GM18499 (cell line): ENCODE results near the gene EPB41L1.

ENCODE experiments used
- ATAC-seq: cut with Tn5 transposase; IDR thresholded peaks from one replicate; pipeline ENCODE4 v1.9.1; 2021; ENCODE audit warnings: moderate number of reproducible peaks; ENCODE audit not compliant: insufficient read depth, unreplicated experiment

The EPB41L1 gene

DNA sequence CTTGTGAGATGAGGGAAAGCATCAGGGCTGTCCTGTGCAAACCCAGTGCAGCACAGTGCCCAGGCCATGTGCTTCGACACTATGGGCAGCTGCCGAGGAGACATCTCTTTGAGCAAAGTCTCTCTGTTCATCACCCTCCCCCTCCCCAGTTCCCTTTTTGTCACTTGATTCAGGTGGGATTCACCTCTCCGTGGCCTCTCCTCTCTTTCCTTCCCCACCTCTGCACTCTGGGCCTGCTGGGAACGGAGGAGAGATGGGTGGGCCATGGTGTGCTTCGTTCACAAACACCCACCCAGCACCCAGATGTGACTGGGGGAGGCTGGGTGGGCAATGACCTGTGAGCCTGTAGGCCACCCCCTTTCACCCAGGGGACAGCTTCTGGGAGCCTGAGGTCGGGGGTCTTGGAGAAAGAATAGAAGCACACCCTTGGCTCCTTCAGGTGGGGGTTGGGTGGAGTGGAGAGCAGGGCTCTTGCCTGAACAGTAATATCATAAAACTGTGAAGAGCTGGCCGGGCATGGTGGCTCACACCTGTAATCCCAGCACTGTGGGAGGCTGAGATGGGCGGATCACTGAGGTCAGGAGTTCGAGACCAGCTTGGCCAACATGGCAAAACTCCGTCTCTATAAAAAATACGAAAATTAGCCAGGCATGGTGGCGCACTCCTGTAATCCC lies 118.1 kb downstream of the EPB41L1 start:
- no peak for ATAC-seq

DNA sequence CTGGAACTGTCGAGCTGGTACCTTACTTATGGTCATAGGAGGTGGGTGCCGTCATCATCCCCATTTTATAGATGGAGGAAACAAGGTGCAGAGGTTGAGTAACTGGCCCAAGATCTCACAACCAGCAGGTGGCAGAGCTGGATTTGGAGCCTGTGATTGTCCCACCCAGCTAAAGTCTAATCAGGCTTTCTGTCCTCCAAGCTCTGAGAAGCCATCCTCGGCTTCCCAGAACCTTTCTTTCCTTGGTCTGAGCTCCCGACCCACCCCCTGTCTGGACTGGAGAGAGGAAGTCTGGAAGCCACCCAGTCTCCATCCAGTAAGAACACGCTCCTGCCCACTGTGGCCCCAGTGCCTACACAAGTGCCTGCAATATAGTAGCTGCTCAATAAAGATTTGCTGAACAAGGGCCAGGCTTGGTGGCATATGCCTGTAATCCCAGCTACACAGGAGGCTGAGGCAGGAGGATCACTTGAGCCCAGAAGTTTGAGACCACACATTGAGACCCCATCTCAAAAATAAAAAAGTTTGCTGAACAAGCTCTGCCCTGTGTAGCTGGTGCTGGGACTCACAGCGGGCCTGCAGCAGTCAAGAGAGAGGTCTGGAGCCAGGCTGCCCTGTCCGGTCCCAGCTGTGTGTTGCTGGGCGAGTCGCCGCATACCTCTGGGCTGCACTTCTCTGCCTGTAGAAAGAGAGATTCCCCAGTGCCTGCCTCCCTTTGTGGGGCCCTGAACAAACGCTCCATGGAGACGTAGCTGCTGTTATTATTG lies 119.1 kb downstream of the EPB41L1 start:
- ATAC-seq, result no peak

DNA sequence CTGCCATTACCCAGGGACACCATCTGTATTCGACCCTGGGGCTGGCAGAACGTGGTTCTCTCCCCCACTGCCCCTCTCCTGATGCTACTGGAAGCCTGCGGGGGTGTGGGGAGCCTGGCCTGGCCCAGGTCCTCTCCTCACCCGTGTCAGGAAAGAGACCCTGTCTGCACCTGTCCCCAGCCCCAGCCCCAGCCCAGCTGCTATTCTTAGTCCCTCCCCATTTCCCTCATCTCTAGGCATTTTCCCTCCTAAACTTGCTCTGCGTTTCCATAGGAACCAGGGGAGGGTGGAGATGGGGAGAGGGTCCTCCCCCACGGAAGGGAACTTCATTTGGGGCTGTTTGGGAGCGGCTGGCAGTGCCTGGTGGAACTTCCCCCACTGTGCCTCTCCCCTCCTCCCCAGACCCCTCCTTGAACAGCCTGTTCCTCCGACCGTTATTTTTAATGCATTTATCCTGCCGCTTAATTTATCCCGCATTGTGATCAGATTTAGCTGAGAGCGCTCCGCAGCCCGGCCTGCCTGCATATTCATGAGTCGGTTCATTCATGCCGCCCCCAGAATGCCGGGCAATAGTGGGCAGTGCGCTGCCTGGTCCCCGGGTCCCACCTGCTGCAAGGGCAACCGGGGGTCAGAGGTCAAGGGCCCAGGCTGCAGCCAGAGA lies 119.8 kb downstream of the EPB41L1 start:
- no peak for ATAC-seq

DNA sequence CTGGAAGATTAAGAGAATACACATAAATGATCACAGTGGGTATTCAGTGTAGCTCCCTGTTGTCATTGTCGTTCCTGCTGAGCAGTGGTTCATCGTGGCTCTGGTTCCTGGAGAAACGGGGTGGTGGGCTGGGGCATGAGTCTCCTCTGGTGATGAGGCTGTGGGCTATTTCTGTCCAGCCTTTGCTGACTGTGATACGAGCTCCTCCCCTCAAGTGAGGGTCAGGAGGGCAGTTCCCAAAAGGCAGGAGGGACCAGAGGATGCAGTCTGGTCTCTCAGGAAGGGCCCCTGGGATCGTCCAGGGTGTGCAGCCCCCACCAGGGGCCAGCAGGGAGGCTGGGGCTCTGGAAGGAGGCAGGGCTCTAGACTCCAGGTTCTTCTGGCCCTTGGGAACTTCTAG lies 120.5 kb downstream of the EPB41L1 start:
- ATAC-seq, result no peak

DNA sequence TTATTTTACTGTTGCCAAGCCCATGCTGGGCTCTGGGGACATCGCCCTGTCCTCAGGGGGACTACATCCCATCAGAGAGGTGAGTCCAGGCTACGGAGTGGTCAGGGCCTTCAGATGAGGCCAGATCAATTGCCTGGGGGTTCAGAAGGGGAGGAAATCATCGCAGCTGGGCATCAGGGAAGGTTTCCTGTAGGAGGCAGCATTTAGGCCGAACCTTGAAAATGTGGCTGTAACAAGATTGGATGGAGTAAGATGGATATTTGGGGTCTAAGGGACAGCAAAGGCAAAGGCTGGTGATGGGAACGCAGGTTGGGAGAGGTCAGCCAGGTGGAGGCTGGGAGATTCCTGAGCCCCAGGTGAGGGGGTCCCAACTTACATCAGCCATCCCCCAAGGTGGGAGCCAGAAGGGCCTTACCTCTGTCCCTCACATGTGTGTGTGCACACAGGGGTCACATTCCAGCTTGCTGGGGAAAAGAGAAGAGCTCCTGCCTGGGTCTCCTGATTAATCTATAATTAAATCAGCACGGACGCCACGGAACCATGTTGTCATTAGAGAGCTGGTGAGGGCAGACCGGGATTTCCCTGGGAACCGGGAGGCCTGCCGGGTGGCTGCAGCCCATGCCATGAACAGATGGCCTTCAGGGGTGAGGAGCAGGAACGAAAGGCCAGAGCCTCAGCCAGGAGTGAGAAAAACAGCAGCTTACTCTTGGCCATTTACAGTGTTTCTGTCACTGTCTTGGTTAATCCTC lies 121.1 kb downstream of the EPB41L1 start:
- no peak for ATAC-seq

DNA sequence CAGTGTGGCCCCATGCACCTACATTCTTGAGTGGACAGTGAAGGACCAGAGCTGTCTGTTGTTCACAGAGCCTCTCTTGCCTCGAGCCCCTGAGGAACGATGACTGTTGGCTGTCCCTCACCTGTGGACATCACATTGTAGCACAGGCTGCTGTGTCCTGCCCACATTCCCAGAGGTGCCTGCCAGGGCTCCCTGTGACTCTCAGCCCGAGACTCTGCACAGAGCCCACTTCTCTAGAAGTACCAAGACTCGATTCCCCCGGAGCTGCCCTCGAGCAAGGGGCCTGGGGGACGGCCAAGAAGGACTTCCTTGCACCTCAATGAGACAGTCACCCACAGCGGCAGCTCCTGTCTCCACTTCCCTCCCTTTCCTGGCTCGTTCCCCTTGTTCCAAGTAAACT lies 123.0 kb downstream of the EPB41L1 start:
- no peak for ATAC-seq

DNA sequence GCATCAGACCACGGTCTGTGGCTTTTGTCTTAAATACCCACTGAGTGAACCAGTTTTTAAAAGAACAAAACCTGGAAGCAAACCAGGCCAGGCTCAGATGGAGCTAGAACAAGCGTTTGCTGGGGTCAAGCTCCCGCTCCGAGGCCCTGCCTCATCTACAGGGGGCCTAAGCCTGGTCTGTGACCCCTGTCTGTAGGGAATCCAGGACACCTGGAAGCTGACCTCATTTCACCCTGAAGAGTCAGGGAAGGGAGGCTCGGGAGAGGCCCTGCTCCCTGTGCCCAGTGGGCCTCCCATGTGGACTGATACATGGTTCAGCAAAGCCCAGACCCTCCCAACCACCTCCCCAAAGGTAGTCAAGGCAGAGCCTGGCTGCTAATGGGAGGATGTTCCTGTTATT lies 124.8 kb downstream of the EPB41L1 start:
- ATAC-seq, result no peak

DNA sequence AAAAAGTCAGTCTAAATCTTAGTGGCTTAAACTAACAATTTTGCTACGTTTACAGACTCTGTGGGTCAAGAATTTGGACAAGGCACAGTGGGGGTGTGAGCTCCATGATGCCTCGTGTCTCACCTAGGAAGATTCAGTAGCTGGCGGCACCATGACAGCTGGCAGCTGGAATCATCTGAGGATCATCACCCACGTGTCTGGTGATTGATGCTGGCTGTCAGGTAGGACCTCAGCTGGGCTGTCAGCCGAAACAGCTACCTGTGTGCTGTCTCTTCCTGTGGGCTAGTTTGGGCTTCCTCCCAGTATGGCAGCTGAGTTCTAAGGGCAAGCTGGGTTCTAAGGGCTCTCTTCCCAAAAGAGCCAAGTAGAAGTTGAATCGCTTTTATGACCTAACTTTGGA lies 125.2 kb downstream of the EPB41L1 start:
- no peak for ATAC-seq

DNA sequence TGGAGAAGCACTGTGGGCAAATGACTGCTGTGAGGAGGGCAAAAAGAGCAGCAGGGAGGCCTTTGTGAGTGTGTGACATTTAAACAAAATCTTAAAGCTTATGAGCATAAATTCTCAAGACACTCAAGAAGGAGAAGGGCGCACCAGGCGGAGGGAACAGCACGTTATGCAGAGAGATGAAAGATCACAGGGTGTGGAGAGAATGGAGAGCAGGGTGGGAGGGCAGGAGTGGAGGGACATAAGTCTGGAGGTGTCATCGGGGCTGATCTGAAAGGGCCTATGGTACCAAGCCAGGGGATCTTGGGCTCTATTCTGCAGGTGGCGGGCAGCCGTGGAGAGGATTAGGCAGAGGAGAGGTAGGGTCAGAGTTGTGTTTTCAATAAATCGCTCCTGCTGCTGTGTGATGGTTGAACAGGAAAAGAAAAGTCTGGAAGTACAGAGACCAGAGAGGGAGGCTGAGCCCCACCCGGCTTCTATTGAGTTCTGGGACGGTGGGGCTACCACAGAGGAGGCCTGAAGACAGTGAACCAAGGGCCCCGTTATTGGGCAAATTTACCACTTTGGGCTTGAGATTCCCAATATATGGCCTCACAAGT lies 127.3 kb downstream of the EPB41L1 start:
- ATAC-seq, result no peak
